ENCODE measurements around the gene BCDIN3D. TPM values are rescaled to one million over a fixed set of nuclear protein-coding genes. Genes with fewer than 3 reads are reported as not detected.

Gene BCDIN3D
- total RNA-seq (2014; rRNA removed; shearing (Covaris generic); ENCODE audit: low replicate concordance), result 1.8 and 5.8 TPM in 2 replicates

GRCh38 chr12:49842519-49843352 lies at the start of gene BCDIN3D:
Gene BCDIN3D (minus strand): TSS chr12:49843106. CDS start chr12:49843087, 19 bp downstream.
- Histone ChIP-seq H3K36me3 (peaks cover 3% of the 10 kb centered on the region), H3K27me3 (no peaks in the 10 kb centered on the region), H3K4me3 (peak within 1 kb of the TSS; percentile 81), H3K9me3 (no peaks in the 10 kb centered on the region)
- DNase-seq, result peak; percentile 94

- Histone ChIP-seq H3K27me3 (no peaks in the 10 kb centered on the region), H3K4me3 (no peak overlapping the region), H3K9me3 (no peaks in the 10 kb centered on the region), H3K36me3 (no peaks in the 10 kb centered on the region)
- DNase-seq, result no peak
Observed at GRCh38 chr12:49892084-49892731, 49.3 kb upstream of the BCDIN3D start.

GRCh38 chr12:49891476-49891875 lies 48.6 kb upstream of the BCDIN3D start:
- no peak for DNase-seq
- H3K27me3 ChIP-seq, result no peaks in the 10 kb centered on the region
- H3K9me3 ChIP-seq, result no peaks in the 10 kb centered on the region
- no peak overlapping the region for H3K4me3 ChIP-seq
- no peaks in the 10 kb centered on the region for H3K36me3 ChIP-seq

- Histone ChIP-seq H3K9me3 (no peaks in the 10 kb centered on the region), H3K36me3 (no peaks in the 10 kb centered on the region), H3K27me3 (no peaks in the 10 kb centered on the region; the same call in 1 of the 2 replicates), H3K4me3 (no peak overlapping the region)
- no peak for DNase-seq
Observed at GRCh38 chr12:49891012-49891411, 48.1 kb upstream of the BCDIN3D start.

- H3K4me3 ChIP-seq, result no peak overlapping the region
- DNase-seq, result no peak
Observed at GRCh38 chr12:49890096-49890461, 47.2 kb upstream of the BCDIN3D start.

GRCh38 chr12:49889361-49890095 lies 46.6 kb upstream of the BCDIN3D start:
- H3K4me3 ChIP-seq, result no peak overlapping the region
- DNase-seq, result no peak
- H3K9me3 ChIP-seq, result no peaks in the 10 kb centered on the region
- H3K36me3 ChIP-seq, result no peaks in the 10 kb centered on the region
- peaks cover 8% of the 10 kb centered on the region for H3K27me3 ChIP-seq

More at GRCh38 chr12:49890096-49890461, 47.2 kb upstream of the BCDIN3D start:
- Histone ChIP-seq H3K27me3 (peaks cover 8% of the 10 kb centered on the region), H3K9me3 (no peaks in the 10 kb centered on the region), H3K36me3 (no peaks in the 10 kb centered on the region)

- DNase-seq, result no peak
- no peak overlapping the region for H3K4me3 ChIP-seq
- no peaks in the 10 kb centered on the region for H3K9me3 ChIP-seq
- H3K27me3 ChIP-seq, result peaks cover 8% of the 10 kb centered on the region
- H3K36me3 ChIP-seq, result no peaks in the 10 kb centered on the region
Observed at GRCh38 chr12:49888461-49889151, 45.7 kb upstream of the BCDIN3D start.

- Histone ChIP-seq H3K36me3 (no peaks in the 10 kb centered on the region), H3K27me3 (peaks cover 8% of the 10 kb centered on the region), H3K4me3 (no peak overlapping the region), H3K9me3 (no peaks in the 10 kb centered on the region)
- DNase-seq, result no peak
Observed at GRCh38 chr12:49887536-49888401, 44.9 kb upstream of the BCDIN3D start.

GRCh38 chr12:49887091-49887490 lies 44.2 kb upstream of the BCDIN3D start:
- peaks cover 8% of the 10 kb centered on the region for H3K27me3 ChIP-seq

GRCh38 chr12:49885663-49886461 lies 43.0 kb upstream of the BCDIN3D start:
- Histone ChIP-seq H3K4me3 (no peak overlapping the region), H3K27me3 (peaks cover 8% of the 10 kb centered on the region), H3K9me3 (no peaks in the 10 kb centered on the region), H3K36me3 (no peaks in the 10 kb centered on the region)
- no peak for DNase-seq

More at GRCh38 chr12:49887091-49887490, 44.2 kb upstream of the BCDIN3D start:
- DNase-seq, result no peak
- Histone ChIP-seq H3K36me3 (no peaks in the 10 kb centered on the region), H3K9me3 (no peaks in the 10 kb centered on the region), H3K4me3 (no peak overlapping the region)

- no peak overlapping the region for H3K4me3 ChIP-seq
- DNase-seq, result no peak
- H3K27me3 ChIP-seq, result peaks cover 8% of the 10 kb centered on the region
- no peaks in the 10 kb centered on the region for H3K9me3 ChIP-seq
- H3K36me3 ChIP-seq, result no peaks in the 10 kb centered on the region
Observed at GRCh38 chr12:49885118-49885517, 42.2 kb upstream of the BCDIN3D start.

GRCh38 chr12:49882851-49883464 lies 40.1 kb upstream of the BCDIN3D start:
- DNase-seq, result no peak
- Histone ChIP-seq H3K9me3 (no peaks in the 10 kb centered on the region), H3K4me3 (no peak overlapping the region), H3K27me3 (peaks cover 8% of the 10 kb centered on the region), H3K36me3 (no peaks in the 10 kb centered on the region)

- H3K36me3 ChIP-seq, result no peaks in the 10 kb centered on the region
- DNase-seq, result no peak
- H3K27me3 ChIP-seq, result peaks cover 8% of the 10 kb centered on the region
- H3K9me3 ChIP-seq, result no peaks in the 10 kb centered on the region
- no peak overlapping the region for H3K4me3 ChIP-seq
Observed at GRCh38 chr12:49882248-49882850, 39.4 kb upstream of the BCDIN3D start.

GRCh38 chr12:49881415-49882247 lies 38.7 kb upstream of the BCDIN3D start:
- H3K36me3 ChIP-seq, result no peaks in the 10 kb centered on the region
- H3K27me3 ChIP-seq, result peaks cover 8% of the 10 kb centered on the region
- no peaks in the 10 kb centered on the region for H3K9me3 ChIP-seq
- no peak overlapping the region for H3K4me3 ChIP-seq
- DNase-seq, result no peak

Measured in MG63 (cell line).